Rectal smooth muscle tissue (tissue), 1 donor: Measurements from ENCODE around the gene GRIK1.

Experiments
- H3K27ac ChIP-seq: one replicate; pipeline ENCODE4 v1.7.0; 2013; ENCODE audit warnings: low read depth, low read length, inconsistent platforms
- H3K27me3 ChIP-seq: one replicate; pipeline ENCODE4 v1.7.0; 2013; ENCODE audit warnings: low read length; ENCODE audit not compliant: control insufficient read depth, insufficient read depth
- H3K36me3 ChIP-seq: one replicate; pipeline ENCODE4 v1.7.0; 2013; ENCODE audit warnings: low read length; ENCODE audit not compliant: control insufficient read depth, insufficient read depth
- H3K4me1 ChIP-seq: one replicate; pipeline ENCODE4 v1.7.0; 2013; ENCODE audit warnings: low read length; ENCODE audit not compliant: control insufficient read depth, insufficient read depth
- H3K4me3 ChIP-seq: one replicate; pipeline ENCODE4 v1.7.0; 2013; ENCODE audit warnings: low read length
- H3K9ac ChIP-seq: one replicate; pipeline ENCODE4 v1.7.0; 2013; ENCODE audit warnings: low read length

Gene GRIK1

GRCh38 chr21:29904359-29905282, 35.2 kb downstream of the GRIK1 start:
- H3K27me3 ChIP-seq: no peaks in the 10 kb centered on the region
- H3K9ac ChIP-seq: no peak overlapping the region
- H3K4me1 ChIP-seq: no peaks in the 10 kb centered on the region
- no peaks in the 10 kb centered on the region for H3K36me3 ChIP-seq
- no peak overlapping the region for H3K27ac ChIP-seq
- no peak overlapping the region for H3K4me3 ChIP-seq

GRCh38 chr21:29896884-29897283, 42.9 kb downstream of the GRIK1 start:
- no peak overlapping the region for H3K27ac ChIP-seq
- H3K36me3 ChIP-seq: no peaks in the 10 kb centered on the region
- H3K27me3 ChIP-seq: no peaks in the 10 kb centered on the region
- no peaks in the 10 kb centered on the region for H3K4me1 ChIP-seq
- no peak overlapping the region for H3K9ac ChIP-seq
- no peak overlapping the region for H3K4me3 ChIP-seq

GRCh38 chr21:29893687-29894086, 46.1 kb downstream of the GRIK1 start:
- Histone ChIP-seq H3K27me3 (no peaks in the 10 kb centered on the region), H3K4me1 (no peaks in the 10 kb centered on the region), H3K36me3 (no peaks in the 10 kb centered on the region), H3K9ac (no peak overlapping the region), H3K27ac (no peak overlapping the region), H3K4me3 (no peak overlapping the region)

- H3K4me3 ChIP-seq: no peak overlapping the region
- no peaks in the 10 kb centered on the region for H3K27me3 ChIP-seq
- no peak overlapping the region for H3K9ac ChIP-seq
- no peaks in the 10 kb centered on the region for H3K4me1 ChIP-seq
- H3K36me3 ChIP-seq: no peaks in the 10 kb centered on the region
- no peak overlapping the region for H3K27ac ChIP-seq
Observed at GRCh38 chr21:29892379-29892778, 47.4 kb downstream of the GRIK1 start.

GRCh38 chr21:29888437-29888836, 51.4 kb downstream of the GRIK1 start:
- Histone ChIP-seq H3K27ac (no peak overlapping the region), H3K4me3 (no peak overlapping the region), H3K9ac (no peak overlapping the region), H3K4me1 (no peaks in the 10 kb centered on the region), H3K36me3 (no peaks in the 10 kb centered on the region), H3K27me3 (no peaks in the 10 kb centered on the region)

- H3K4me3 ChIP-seq: no peak overlapping the region
- no peaks in the 10 kb centered on the region for H3K36me3 ChIP-seq
- no peak overlapping the region for H3K9ac ChIP-seq
- H3K4me1 ChIP-seq: no peaks in the 10 kb centered on the region
- no peaks in the 10 kb centered on the region for H3K27me3 ChIP-seq
- H3K27ac ChIP-seq: no peak overlapping the region
Observed at GRCh38 chr21:29887313-29888009, 52.3 kb downstream of the GRIK1 start.

- Histone ChIP-seq H3K36me3 (no peaks in the 10 kb centered on the region), H3K4me3 (no peak overlapping the region), H3K27me3 (no peaks in the 10 kb centered on the region), H3K4me1 (no peaks in the 10 kb centered on the region), H3K9ac (no peak overlapping the region), H3K27ac (no peak overlapping the region)
Observed at GRCh38 chr21:29885491-29885890, 54.3 kb downstream of the GRIK1 start.

GRCh38 chr21:29875873-29876272, 63.9 kb downstream of the GRIK1 start:
- Histone ChIP-seq H3K9ac (no peak overlapping the region), H3K36me3 (no peaks in the 10 kb centered on the region), H3K27ac (no peak overlapping the region), H3K4me1 (no peaks in the 10 kb centered on the region), H3K27me3 (no peaks in the 10 kb centered on the region), H3K4me3 (no peak overlapping the region)

- Histone ChIP-seq H3K4me3 (no peak overlapping the region), H3K27ac (no peak overlapping the region), H3K9ac (no peak overlapping the region), H3K27me3 (no peaks in the 10 kb centered on the region), H3K36me3 (no peaks in the 10 kb centered on the region), H3K4me1 (no peaks in the 10 kb centered on the region)
Observed at GRCh38 chr21:29875036-29875716, 64.6 kb downstream of the GRIK1 start.

- Histone ChIP-seq H3K4me1 (no peaks in the 10 kb centered on the region), H3K36me3 (no peaks in the 10 kb centered on the region), H3K27ac (no peak overlapping the region), H3K9ac (no peak overlapping the region), H3K4me3 (no peak overlapping the region), H3K27me3 (no peaks in the 10 kb centered on the region)
Observed at GRCh38 chr21:29873908-29874307, 65.9 kb downstream of the GRIK1 start.

GRCh38 chr21:29870814-29871213, 69.0 kb downstream of the GRIK1 start:
- no peak overlapping the region for H3K4me3 ChIP-seq
- no peak overlapping the region for H3K27ac ChIP-seq
- no peaks in the 10 kb centered on the region for H3K27me3 ChIP-seq
- H3K4me1 ChIP-seq: no peaks in the 10 kb centered on the region
- no peak overlapping the region for H3K9ac ChIP-seq
- H3K36me3 ChIP-seq: no peaks in the 10 kb centered on the region

- Histone ChIP-seq H3K9ac (no peak overlapping the region), H3K27me3 (no peaks in the 10 kb centered on the region), H3K36me3 (no peaks in the 10 kb centered on the region), H3K4me3 (no peak overlapping the region), H3K27ac (no peak overlapping the region), H3K4me1 (no peaks in the 10 kb centered on the region)
Observed at GRCh38 chr21:29867796-29868195, 72.0 kb downstream of the GRIK1 start.
